ENCODE results near the gene CIDEA. TPM values are rescaled to one million over a fixed set of nuclear protein-coding genes. Genes with fewer than 3 reads are reported as not detected.
"Not testable (repeated sequence)": the region's sequence is repeated elsewhere in the genome, so short reads cannot be mapped to it uniquely, and the experiment has no call there.

CIDEA gene
- total RNA-seq, 1 experiment from 2014 or later: not detected

GRCh38 chr18:12239431-12239830, 14.7 kb upstream of the CIDEA start:
- peak; percentile 8 for DNase-seq (ENCODE audit: low read depth)

- DNase-seq (ENCODE audit: low read depth): no peak
These were observed 11.4 kb upstream of the CIDEA start for GRCh38 chr18:12242658-12243260.

GRCh38 chr18:12243272-12243671, 10.9 kb upstream of the CIDEA start:
- DNase-seq (ENCODE audit: low read depth): not testable (repeated sequence)

GRCh38 chr18:12245793-12246135, 8.4 kb upstream of the CIDEA start:
- no peak for DNase-seq (ENCODE audit: low read depth)

- DNase-seq (ENCODE audit: low read depth): no peak
These were observed 7.0 kb upstream of the CIDEA start for GRCh38 chr18:12246849-12247808.

- DNase-seq (ENCODE audit: low read depth): no peak
These were observed 6.2 kb upstream of the CIDEA start for GRCh38 chr18:12247946-12248345.

GRCh38 chr18:12248926-12249720, 5.0 kb upstream of the CIDEA start:
- no peak for DNase-seq (ENCODE audit: low read depth)

GRCh38 chr18:12251311-12251710, 2.9 kb upstream of the CIDEA start:
- no peak for DNase-seq (ENCODE audit: low read depth)

GRCh38 chr18:12252061-12252460, 2.1 kb upstream of the CIDEA start:
- no peak for DNase-seq (ENCODE audit: low read depth)

- DNase-seq (ENCODE audit: low read depth): no peak
These were observed 1.1 kb upstream of the CIDEA start for GRCh38 chr18:12253027-12253426.

GRCh38 chr18:12253663-12254135, 462 bp upstream of the CIDEA start:
- no peak for DNase-seq (ENCODE audit: low read depth)

GRCh38 chr18:12254820-12255511, 805 bp downstream of the CIDEA start:
- no peak for DNase-seq (ENCODE audit: low read depth)

- DNase-seq (ENCODE audit: low read depth): no peak
These were observed 1.5 kb downstream of the CIDEA start for GRCh38 chr18:12255626-12256026.

- DNase-seq (ENCODE audit: low read depth): peak; percentile 13
These were observed 2.8 kb downstream of the CIDEA start for GRCh38 chr18:12256951-12257350.

- peak; percentile 47 for DNase-seq (ENCODE audit: low read depth)
These were observed 4.0 kb downstream of the CIDEA start for GRCh38 chr18:12257996-12258718.

- no peak for DNase-seq (ENCODE audit: low read depth)
These were observed 4.9 kb downstream of the CIDEA start for GRCh38 chr18:12258719-12259705.

GRCh38 chr18:12262748-12263147, 8.6 kb downstream of the CIDEA start:
- DNase-seq (ENCODE audit: low read depth): no peak

GRCh38 chr18:12264864-12265263, 10.7 kb downstream of the CIDEA start:
- no peak for DNase-seq (ENCODE audit: low read depth)

GRCh38 chr18:12271376-12272235, 17.4 kb downstream of the CIDEA start:
- DNase-seq (ENCODE audit: low read depth): peak; percentile 66
